HEK293 (cell line): Measurements from ENCODE around the gene TAAR9.

Experiments used
- GLIS2 ChIP-seq: fragments of 450-650 bp; formaldehyde crosslinking; IDR thresholded peaks from 2 replicates; pipeline ENCODE4 v1.5.1; 2016; ENCODE audit warnings: missing biosample characterization, missing genetic modification characterization
- PRDM10 ChIP-seq: fragments of 450-650 bp; formaldehyde crosslinking; IDR thresholded peaks from 2 replicates; pipeline ENCODE4 v1.5.1; 2016; ENCODE audit warnings: missing biosample characterization, missing genetic modification characterization
- SALL2 ChIP-seq: fragments of 450-650 bp; formaldehyde crosslinking; IDR thresholded peaks from 2 replicates; pipeline ENCODE4 v1.5.0; 2017; ENCODE audit warnings: missing biosample characterization, mild to moderate bottlenecking, missing genetic modification characterization, borderline replicate concordance
- SETDB1 ChIP-seq: IDR thresholded peaks from one replicate; pipeline ENCODE4 v1.6.1; 2017; ENCODE audit warnings: mild to moderate bottlenecking, low read length, moderate library complexity, mixed read lengths; ENCODE audit not compliant: insufficient read length
- ZBTB21 ChIP-seq: fragments of 450-650 bp; formaldehyde crosslinking; IDR thresholded peaks from 2 replicates; pipeline ENCODE4 v1.5.1; 2017; ENCODE audit warnings: missing biosample characterization, missing genetic modification characterization
- ZBTB8A ChIP-seq: fragments of 450-650 bp; formaldehyde crosslinking; IDR thresholded peaks from 2 replicates; pipeline ENCODE4 v1.5.1; 2016; ENCODE audit warnings: missing biosample characterization, missing genetic modification characterization
- ZNF146 ChIP-seq: fragments of 450-650 bp; formaldehyde crosslinking; IDR thresholded peaks from 2 replicates; pipeline ENCODE4 v1.5.1; 2016; ENCODE audit warnings: missing biosample characterization, missing genetic modification characterization
- ZNF155 ChIP-seq: fragments of 450-650 bp; formaldehyde crosslinking; IDR thresholded peaks from 2 replicates; pipeline ENCODE4 v1.5.1; 2016; ENCODE audit warnings: missing biosample characterization, missing genetic modification characterization
- ZNF19 ChIP-seq: fragments of 450-650 bp; formaldehyde crosslinking; IDR thresholded peaks from 2 replicates; pipeline ENCODE4; 2016; ENCODE audit warnings: missing biosample characterization, missing genetic modification characterization, low read depth
- ZNF391 ChIP-seq: fragments of 450-650 bp; formaldehyde crosslinking; IDR thresholded peaks from 2 replicates; pipeline ENCODE4 v1.5.1; 2016; ENCODE audit warnings: low read depth, missing biosample characterization, missing genetic modification characterization, borderline replicate concordance
- ZNF785 ChIP-seq: fragments of 450-650 bp; formaldehyde crosslinking; IDR thresholded peaks from 2 replicates; pipeline ENCODE4 v1.5.1; 2016; ENCODE audit warnings: missing biosample characterization, missing genetic modification characterization
- TF ChIP-seq, protein P1 (sequence below): fragments of 450-650 bp; formaldehyde crosslinking; IDR thresholded peaks from 2 replicates; pipeline ENCODE4 v1.5.1; 2016; ENCODE audit warnings: missing biosample characterization, missing genetic modification characterization
- TF ChIP-seq, protein P2 (sequence below): fragments of 450-650 bp; formaldehyde crosslinking; IDR thresholded peaks from 2 replicates; pipeline ENCODE4 v1.5.1; 2016; ENCODE audit warnings: missing biosample characterization, missing genetic modification characterization

- TF ChIP-seq, protein P1, sequence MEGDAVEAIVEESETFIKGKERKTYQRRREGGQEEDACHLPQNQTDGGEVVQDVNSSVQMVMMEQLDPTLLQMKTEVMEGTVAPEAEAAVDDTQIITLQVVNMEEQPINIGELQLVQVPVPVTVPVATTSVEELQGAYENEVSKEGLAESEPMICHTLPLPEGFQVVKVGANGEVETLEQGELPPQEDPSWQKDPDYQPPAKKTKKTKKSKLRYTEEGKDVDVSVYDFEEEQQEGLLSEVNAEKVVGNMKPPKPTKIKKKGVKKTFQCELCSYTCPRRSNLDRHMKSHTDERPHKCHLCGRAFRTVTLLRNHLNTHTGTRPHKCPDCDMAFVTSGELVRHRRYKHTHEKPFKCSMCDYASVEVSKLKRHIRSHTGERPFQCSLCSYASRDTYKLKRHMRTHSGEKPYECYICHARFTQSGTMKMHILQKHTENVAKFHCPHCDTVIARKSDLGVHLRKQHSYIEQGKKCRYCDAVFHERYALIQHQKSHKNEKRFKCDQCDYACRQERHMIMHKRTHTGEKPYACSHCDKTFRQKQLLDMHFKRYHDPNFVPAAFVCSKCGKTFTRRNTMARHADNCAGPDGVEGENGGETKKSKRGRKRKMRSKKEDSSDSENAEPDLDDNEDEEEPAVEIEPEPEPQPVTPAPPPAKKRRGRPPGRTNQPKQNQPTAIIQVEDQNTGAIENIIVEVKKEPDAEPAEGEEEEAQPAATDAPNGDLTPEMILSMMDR: no peak
- TF ChIP-seq ZNF785 (tag by site-specific recombination) (no peak), SALL2 (no peak), ZNF155 (no peak), PRDM10 (no peak), SETDB1 (no peak), ZBTB21 (no peak), ZBTB8A (tag by site-specific recombination) (no peak), ZNF391 (tag by site-specific recombination) (no peak), GLIS2 (tag by site-specific recombination) (no peak), ZNF146 (tag by site-specific recombination) (no peak), ZNF19 (no peak)
- TF ChIP-seq, protein P2, sequence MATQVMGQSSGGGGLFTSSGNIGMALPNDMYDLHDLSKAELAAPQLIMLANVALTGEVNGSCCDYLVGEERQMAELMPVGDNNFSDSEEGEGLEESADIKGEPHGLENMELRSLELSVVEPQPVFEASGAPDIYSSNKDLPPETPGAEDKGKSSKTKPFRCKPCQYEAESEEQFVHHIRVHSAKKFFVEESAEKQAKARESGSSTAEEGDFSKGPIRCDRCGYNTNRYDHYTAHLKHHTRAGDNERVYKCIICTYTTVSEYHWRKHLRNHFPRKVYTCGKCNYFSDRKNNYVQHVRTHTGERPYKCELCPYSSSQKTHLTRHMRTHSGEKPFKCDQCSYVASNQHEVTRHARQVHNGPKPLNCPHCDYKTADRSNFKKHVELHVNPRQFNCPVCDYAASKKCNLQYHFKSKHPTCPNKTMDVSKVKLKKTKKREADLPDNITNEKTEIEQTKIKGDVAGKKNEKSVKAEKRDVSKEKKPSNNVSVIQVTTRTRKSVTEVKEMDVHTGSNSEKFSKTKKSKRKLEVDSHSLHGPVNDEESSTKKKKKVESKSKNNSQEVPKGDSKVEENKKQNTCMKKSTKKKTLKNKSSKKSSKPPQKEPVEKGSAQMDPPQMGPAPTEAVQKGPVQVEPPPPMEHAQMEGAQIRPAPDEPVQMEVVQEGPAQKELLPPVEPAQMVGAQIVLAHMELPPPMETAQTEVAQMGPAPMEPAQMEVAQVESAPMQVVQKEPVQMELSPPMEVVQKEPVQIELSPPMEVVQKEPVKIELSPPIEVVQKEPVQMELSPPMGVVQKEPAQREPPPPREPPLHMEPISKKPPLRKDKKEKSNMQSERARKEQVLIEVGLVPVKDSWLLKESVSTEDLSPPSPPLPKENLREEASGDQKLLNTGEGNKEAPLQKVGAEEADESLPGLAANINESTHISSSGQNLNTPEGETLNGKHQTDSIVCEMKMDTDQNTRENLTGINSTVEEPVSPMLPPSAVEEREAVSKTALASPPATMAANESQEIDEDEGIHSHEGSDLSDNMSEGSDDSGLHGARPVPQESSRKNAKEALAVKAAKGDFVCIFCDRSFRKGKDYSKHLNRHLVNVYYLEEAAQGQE (tag by site-specific recombination): no peak
Measured at GRCh38 chr6:132570221-132570777, 32.2 kb downstream of the TAAR9 start, which contains the start of gene TAAR6.
